Measurements from ENCODE around the gene FBXL7. TPM values are rescaled to one million over a fixed set of nuclear protein-coding genes. Genes with fewer than 3 reads are reported as not detected.

Gene FBXL7
- total and polyA plus RNA-seq, 2 experiments from 2014 or later: 4.5 to 15.2 TPM

DNA sequence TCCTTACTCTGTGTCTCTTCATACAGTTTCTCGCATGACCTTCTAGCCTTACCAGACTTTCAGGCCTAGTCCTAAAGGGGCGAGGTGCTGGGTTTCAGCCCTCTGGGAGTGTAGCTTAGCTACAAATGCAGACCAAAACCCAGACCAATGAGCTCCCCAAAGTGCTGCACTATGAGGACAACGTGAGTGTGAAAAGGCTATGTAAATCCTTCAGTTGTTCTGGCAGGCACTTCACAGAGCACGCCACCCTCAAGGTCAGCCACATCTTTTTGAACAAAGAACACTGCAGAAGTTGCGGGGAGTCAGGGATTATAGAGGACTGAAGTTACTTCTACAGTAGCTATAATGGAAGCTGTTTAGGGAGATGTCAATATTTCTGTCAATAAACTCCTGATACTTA, 377.9 kb downstream of the FBXL7 start:
- ATAC-seq: peak; percentile 43; the same call in 2 of the 3 replicates

More for the DNA sequence above, 377.9 kb downstream of the FBXL7 start:
- Histone ChIP-seq H4K20me1 (replicated peaks; ENCODE audit: insufficient read depth) (no peaks in the 10 kb centered on the region), H3K9me2 (ENCODE audit: insufficient read depth) (peaks cover 5% of the 10 kb centered on the region), H3K27me3 (ENCODE audit: insufficient read depth) (no peaks in the 10 kb centered on the region), H2AFZ (no peak overlapping the region), H3K27ac (ENCODE audit: low read depth) (no peak overlapping the region), H3F3A (replicated peaks; ENCODE audit: low read depth) (no peaks in the 10 kb centered on the region), H3K4me3 (no peak overlapping the region), H3K4me1 (ENCODE audit: insufficient read depth) (peaks cover 11% of the 10 kb centered on the region; the same call in 1 of the 2 replicates), H3K4me2 (no peak overlapping the region), H3K36me3 (ENCODE audit: insufficient read depth) (no peaks in the 10 kb centered on the region), H3K79me2 (replicated peaks; ENCODE audit: insufficient read depth) (no peaks in the 10 kb centered on the region)
- no peak for DNase-seq (ENCODE audit: low spot score)
- peaks cover 8% of the 10 kb centered on the region; the same call in 2 of the 3 replicates for H3K9me3 Mint-ChIP-seq
- H3K36me3 Mint-ChIP-seq (ENCODE audit: low read depth): peaks cover 9% of the 10 kb centered on the region; the same call in 2 of the 3 replicates
- no peak for TF ChIP-seq CREB1 (CRISPR knock-in tag; IDR thresholded peaks at IDR 0.05; ENCODE audit: low read depth)
- no peak for TF ChIP-seq ZNF114 (CRISPR knock-in tag; IDR thresholded peaks at IDR 0.05)
- TF ChIP-seq, protein P1, sequence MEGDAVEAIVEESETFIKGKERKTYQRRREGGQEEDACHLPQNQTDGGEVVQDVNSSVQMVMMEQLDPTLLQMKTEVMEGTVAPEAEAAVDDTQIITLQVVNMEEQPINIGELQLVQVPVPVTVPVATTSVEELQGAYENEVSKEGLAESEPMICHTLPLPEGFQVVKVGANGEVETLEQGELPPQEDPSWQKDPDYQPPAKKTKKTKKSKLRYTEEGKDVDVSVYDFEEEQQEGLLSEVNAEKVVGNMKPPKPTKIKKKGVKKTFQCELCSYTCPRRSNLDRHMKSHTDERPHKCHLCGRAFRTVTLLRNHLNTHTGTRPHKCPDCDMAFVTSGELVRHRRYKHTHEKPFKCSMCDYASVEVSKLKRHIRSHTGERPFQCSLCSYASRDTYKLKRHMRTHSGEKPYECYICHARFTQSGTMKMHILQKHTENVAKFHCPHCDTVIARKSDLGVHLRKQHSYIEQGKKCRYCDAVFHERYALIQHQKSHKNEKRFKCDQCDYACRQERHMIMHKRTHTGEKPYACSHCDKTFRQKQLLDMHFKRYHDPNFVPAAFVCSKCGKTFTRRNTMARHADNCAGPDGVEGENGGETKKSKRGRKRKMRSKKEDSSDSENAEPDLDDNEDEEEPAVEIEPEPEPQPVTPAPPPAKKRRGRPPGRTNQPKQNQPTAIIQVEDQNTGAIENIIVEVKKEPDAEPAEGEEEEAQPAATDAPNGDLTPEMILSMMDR (conservative IDR thresholded peaks at IDR 0.05; ENCODE audit: low read depth in 2 of 2): no peak
- no peak for TF ChIP-seq JUNB (IDR thresholded peaks at IDR 0.05; ENCODE audit: unreplicated experiment)
- TF ChIP-seq, protein P2, sequence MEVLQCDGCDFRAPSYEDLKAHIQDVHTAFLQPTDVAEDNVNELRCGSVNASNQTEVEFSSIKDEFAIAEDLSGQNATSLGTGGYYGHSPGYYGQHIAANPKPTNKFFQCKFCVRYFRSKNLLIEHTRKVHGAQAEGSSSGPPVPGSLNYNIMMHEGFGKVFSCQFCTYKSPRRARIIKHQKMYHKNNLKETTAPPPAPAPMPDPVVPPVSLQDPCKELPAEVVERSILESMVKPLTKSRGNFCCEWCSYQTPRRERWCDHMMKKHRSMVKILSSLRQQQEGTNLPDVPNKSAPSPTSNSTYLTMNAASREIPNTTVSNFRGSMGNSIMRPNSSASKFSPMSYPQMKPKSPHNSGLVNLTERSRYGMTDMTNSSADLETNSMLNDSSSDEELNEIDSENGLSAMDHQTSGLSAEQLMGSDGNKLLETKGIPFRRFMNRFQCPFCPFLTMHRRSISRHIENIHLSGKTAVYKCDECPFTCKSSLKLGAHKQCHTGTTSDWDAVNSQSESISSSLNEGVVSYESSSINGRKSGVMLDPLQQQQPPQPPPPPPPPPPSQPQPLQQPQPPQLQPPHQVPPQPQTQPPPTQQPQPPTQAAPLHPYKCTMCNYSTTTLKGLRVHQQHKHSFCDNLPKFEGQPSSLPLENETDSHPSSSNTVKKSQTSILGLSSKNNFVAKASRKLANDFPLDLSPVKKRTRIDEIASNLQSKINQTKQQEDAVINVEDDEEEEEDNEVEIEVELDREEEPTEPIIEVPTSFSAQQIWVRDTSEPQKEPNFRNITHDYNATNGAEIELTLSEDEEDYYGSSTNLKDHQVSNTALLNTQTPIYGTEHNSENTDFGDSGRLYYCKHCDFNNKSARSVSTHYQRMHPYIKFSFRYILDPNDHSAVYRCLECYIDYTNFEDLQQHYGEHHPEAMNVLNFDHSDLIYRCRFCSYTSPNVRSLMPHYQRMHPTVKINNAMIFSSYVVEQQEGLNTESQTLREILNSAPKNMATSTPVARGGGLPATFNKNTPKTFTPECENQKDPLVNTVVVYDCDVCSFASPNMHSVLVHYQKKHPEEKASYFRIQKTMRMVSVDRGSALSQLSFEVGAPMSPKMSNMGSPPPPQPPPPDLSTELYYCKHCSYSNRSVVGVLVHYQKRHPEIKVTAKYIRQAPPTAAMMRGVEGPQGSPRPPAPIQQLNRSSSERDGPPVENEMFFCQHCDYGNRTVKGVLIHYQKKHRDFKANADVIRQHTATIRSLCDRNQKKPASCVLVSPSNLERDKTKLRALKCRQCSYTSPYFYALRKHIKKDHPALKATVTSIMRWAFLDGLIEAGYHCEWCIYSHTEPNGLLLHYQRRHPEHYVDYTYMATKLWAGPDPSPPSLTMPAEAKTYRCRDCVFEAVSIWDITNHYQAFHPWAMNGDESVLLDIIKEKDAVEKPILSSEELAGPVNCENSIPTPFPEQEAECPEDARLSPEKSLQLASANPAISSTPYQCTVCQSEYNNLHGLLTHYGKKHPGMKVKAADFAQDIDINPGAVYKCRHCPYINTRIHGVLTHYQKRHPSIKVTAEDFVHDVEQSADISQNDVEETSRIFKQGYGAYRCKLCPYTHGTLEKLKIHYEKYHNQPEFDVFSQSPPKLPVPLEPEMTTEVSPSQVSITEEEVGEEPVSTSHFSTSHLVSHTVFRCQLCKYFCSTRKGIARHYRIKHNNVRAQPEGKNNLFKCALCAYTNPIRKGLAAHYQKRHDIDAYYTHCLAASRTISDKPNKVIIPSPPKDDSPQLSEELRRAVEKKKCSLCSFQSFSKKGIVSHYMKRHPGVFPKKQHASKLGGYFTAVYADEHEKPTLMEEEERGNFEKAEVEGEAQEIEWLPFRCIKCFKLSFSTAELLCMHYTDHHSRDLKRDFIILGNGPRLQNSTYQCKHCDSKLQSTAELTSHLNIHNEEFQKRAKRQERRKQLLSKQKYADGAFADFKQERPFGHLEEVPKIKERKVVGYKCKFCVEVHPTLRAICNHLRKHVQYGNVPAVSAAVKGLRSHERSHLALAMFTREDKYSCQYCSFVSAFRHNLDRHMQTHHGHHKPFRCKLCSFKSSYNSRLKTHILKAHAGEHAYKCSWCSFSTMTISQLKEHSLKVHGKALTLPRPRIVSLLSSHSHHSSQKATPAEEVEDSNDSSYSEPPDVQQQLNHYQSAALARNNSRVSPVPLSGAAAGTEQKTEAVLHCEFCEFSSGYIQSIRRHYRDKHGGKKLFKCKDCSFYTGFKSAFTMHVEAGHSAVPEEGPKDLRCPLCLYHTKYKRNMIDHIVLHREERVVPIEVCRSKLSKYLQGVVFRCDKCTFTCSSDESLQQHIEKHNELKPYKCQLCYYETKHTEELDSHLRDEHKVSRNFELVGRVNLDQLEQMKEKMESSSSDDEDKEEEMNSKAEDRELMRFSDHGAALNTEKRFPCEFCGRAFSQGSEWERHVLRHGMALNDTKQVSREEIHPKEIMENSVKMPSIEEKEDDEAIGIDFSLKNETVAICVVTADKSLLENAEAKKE (CRISPR knock-in tag; IDR thresholded peaks at IDR 0.05): no peak
- no peak for TF ChIP-seq EZH2phosphoT487 (IDR thresholded peaks at IDR 0.05; ENCODE audit: unreplicated experiment)
- TF ChIP-seq POLR2AphosphoS5 (IDR thresholded peaks at IDR 0.05; ENCODE audit: low read depth): no peak
- no peak for TF ChIP-seq ZNF331 (CRISPR knock-in tag; IDR thresholded peaks at IDR 0.05; ENCODE audit: low read depth)
- TF ChIP-seq, protein P3, sequence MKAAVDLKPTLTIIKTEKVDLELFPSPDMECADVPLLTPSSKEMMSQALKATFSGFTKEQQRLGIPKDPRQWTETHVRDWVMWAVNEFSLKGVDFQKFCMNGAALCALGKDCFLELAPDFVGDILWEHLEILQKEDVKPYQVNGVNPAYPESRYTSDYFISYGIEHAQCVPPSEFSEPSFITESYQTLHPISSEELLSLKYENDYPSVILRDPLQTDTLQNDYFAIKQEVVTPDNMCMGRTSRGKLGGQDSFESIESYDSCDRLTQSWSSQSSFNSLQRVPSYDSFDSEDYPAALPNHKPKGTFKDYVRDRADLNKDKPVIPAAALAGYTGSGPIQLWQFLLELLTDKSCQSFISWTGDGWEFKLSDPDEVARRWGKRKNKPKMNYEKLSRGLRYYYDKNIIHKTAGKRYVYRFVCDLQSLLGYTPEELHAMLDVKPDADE (IDR thresholded peaks at IDR 0.05): no peak
- no peak for TF ChIP-seq NANOG (IDR thresholded peaks at IDR 0.05; ENCODE audit: borderline replicate concordance)
- TF ChIP-seq, protein P4, sequence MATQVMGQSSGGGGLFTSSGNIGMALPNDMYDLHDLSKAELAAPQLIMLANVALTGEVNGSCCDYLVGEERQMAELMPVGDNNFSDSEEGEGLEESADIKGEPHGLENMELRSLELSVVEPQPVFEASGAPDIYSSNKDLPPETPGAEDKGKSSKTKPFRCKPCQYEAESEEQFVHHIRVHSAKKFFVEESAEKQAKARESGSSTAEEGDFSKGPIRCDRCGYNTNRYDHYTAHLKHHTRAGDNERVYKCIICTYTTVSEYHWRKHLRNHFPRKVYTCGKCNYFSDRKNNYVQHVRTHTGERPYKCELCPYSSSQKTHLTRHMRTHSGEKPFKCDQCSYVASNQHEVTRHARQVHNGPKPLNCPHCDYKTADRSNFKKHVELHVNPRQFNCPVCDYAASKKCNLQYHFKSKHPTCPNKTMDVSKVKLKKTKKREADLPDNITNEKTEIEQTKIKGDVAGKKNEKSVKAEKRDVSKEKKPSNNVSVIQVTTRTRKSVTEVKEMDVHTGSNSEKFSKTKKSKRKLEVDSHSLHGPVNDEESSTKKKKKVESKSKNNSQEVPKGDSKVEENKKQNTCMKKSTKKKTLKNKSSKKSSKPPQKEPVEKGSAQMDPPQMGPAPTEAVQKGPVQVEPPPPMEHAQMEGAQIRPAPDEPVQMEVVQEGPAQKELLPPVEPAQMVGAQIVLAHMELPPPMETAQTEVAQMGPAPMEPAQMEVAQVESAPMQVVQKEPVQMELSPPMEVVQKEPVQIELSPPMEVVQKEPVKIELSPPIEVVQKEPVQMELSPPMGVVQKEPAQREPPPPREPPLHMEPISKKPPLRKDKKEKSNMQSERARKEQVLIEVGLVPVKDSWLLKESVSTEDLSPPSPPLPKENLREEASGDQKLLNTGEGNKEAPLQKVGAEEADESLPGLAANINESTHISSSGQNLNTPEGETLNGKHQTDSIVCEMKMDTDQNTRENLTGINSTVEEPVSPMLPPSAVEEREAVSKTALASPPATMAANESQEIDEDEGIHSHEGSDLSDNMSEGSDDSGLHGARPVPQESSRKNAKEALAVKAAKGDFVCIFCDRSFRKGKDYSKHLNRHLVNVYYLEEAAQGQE (IDR thresholded peaks at IDR 0.05; ENCODE audit: unreplicated experiment): no peak
- TF ChIP-seq EZH2 (IDR thresholded peaks at IDR 0.05; ENCODE audit: low read depth, unreplicated experiment): no peak
- TF ChIP-seq STAT1 (IDR thresholded peaks at IDR 0.05; ENCODE audit: unreplicated experiment): no peak
- no peak overlapping the region for H3K4me3 Mint-ChIP-seq
- no peaks in the 10 kb centered on the region for H3K27me3 Mint-ChIP-seq (ENCODE audit: insufficient read depth, low read depth, poor library complexity)
- H3K4me1 Mint-ChIP-seq: peaks cover 8% of the 10 kb centered on the region; the same call in 1 of the 3 replicates
- no peak overlapping the region for H3K27ac Mint-ChIP-seq
